HTERT RPE-1 (cell line): ENCODE data around the gene SEC16A.

Experiments
- in situ Hi-C: fragments of 300-500 bp; cut with MboI; formaldehyde crosslinking; loops from 4 replicates; pipeline ENCODE4 v1.14.3; 2020; ENCODE audit warnings: low sequenced_read_pairs

SEC16A gene

DNA sequence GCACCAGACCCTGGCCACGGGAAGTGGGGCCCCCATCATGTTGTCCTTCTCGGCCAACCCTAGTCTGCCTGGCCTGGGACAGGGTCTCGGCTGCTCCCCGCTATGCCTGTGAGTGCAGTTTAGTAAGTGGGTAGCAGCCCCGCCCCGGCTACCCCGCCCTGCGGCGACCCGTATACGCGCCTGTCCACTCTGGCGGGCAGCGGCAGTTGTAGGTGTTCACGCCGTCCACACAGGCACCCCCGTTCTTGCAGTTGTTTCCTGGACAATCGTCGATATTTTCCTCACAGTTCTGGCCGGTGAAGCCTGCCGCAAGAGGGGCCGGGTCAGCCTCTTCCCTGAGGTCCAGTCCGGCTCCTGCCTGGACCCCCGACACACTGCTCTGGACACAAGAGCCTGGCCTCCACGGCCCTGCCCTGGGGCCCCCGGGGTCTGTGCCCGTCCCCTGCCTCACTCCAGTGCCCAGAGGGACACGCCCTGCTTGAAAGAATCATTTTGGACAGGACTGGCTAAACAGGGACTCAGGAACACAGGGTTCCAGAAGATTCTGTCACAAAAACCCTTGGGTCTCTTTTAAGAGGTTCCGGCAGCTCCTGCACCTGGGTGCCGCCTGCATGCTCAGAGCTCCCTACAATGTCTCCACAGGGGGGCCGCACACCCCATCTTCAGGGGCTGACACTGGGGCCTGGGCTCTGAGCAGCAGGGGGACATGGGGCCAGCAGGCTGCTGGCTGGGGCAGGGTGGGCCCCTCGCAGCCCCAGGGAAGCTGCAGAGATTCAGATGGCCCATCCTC lies 36.6 kb upstream of the SEC16A start:
- in situ Hi-C loops: no loop called here

DNA sequence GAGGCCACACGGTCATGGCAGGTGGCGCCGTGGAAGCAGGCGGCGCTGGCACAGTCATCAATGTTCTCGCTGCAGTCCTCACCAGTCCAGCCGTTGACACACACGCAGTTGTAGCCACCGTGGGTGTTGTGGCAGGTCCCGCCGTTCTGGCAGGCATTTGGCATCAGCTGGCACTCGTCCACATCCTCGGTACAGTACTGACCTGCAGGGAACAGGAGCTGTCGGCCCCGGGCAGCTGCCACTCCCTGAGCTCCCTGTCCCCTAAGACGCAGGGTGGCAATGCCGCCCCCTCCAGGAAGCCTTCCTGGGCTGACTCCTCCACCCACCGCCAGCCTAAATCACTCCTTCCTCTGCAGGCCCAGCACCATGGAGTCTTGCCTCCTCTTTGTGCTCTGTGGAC lies 35.8 kb upstream of the SEC16A start:
- in situ Hi-C loops: no loop called here

DNA sequence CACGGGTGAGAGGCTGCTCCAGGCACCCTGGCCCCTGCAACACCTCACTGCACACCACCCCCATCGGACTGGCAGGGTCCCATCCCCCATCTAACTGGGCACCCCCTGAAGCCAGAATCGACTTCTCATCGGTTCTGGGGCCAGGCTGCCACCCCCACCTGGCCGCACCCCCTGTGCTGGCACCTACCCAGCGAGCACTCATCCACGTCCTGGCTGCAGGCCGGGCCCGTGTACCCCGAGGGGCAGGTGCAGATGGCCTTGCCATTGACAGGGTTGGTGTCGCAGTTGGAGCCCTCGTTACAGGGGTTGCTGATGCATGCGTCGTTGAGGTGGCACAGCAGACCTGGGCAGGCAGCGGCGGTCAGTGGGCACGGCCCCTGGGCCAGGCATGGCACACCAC lies 35.1 kb upstream of the SEC16A start:
- in situ Hi-C loops: no loop called here

DNA sequence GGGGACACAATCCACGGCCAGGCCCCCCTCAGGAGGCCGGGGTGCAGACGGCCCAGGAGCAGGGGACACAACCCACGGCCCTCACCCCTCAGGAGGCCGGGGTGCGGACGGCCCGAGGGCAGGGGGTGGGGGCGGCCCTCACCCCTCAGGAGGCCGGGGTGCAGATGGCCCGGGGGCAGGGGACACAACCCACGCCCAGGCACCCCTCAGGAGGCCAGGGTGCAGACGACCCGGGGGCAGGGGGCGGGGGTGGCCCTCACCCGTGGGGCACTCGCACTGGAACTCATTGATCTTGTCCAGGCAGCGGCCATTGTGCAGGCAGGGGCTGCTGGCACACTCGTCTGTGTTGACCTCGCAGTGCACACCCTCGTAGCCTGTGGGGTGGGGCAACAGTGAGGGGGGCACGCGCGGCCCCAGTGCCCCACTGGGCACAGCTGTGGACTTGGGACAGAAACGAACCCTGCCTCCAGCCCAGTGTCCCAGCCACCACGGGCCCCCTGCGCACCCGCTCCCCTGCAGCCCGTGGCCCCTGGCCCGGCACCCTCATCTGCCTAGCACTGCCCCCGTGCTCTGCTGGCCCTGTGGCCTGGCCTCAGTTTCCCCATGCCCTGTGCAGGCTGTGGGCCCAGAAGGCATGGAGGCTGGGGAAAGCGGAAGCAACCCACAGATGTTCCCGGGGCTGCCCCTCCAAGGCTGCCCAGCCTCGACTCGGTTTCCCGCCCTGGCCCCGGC lies 34.3 kb upstream of the SEC16A start:
- in situ Hi-C loops: no loop called here

DNA sequence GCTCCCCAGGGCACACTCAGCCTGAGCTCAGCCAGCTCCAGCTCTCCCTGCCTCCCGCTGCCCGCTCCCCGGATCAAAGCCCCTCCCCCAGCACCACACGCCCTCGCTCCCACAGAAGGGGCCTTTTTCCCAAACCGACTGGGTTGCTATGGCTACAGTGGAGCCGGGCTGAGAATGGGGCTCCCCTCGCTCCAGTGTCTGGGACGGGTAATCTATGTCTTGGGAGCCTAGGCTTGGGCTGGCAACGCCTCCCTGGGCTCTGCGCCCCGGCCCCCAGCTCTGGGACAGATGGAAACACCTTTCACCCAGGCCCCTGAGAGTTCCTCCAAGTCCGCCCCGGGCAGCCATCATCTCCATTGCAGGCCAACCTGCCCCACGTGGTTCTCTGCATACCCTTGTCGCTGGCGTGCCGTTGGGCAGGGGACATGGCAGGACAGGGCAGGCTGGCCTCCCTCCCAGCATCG lies 33.4 kb upstream of the SEC16A start:
- in situ Hi-C loops: no loop called here

DNA sequence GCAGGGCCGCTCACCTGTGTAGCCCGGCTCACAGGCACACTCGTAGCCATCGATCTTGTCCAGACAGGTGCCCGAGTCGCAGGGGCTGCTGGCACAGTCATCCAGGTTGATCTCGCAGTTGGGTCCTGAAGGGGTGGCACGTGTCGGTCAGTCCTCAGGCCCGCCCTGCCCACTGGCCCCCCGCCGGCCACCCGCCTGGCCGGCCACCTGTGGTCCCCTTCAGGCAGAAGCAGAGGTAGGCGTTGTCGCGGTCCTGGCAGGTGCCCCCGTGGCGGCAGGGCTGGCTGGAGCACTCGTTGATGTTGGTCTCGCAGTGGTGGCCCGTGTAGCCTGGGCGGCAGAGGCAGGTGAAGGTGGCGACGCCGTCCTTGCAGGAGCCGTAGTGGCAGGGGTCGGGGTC lies 32.4 kb upstream of the SEC16A start:
- in situ Hi-C loops: no loop called here

DNA sequence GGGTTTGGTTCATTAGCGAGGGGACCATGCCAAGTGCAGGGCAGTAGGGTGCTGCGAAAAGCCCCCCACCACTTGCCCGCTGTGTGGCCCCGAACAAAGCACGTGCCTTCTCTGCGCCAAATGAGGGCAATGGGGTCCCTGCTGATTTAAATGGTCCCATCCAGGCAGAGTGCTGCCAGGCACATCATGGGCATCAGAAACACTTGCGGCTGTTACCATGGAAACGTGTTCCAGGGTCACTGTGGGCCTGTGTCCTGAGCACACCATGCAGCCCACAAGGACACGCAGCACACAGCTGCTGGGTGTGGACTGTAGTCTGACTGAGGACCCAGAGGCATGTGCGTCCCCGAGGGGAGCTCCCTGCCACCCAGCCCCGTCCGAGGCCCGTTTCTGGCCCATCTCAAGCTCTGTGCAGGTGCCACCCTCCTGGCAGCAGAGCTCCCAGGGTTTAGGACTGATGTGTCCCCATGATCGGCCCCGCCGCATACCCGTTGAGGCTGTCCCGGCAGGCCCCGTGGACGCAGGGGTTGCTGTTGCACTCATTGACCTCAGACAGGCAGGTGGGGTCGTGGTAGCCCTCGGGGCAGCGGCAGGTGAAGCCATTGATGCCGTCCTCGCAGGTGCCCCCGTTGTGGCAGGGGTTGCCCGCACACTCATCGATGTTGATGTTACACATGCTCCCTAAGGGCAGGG lies 31.3 kb upstream of the SEC16A start:
- in situ Hi-C loops: no loop called here

DNA sequence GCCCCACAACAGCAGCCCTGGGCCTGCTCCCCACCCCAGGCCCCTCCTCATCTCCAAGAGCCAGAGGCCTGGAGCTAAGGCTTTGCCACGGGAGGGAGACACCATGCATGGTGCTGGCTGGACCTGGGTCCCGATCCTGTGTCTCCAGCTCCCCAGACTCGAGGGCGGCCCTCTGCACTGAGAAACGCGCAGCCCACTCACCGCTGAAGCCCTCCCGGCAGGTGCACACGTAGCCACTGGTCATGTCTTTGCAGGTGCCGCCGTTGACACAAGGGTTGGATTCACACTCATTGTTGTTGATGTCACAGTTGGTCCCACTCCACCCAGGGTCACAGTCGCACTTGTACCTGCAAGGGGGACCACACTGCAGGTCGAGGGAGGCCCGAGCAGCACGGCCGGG lies 30.4 kb upstream of the SEC16A start:
- in situ Hi-C loops: no loop called here

DNA sequence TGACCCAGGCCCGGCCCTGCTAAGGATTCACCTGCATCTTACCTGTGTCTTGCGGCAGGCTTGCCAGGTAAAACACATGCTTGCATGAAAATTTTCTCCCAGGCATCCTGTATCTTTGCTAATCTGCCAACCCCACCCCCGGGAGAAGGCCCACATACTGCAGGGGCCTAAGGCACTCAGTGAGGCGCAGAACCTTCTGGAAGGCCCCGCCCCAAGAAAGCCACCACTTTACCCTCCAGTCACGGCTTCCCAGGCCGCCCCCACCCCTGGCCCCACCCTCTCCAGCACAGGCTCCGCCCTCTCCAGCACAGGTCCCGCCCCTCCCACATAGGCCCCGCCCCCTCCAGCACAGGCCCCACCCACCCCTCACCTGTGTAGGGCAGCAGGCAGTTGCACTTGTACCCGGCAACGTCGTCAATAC lies 29.8 kb upstream of the SEC16A start:
- in situ Hi-C loops: no loop called here

DNA sequence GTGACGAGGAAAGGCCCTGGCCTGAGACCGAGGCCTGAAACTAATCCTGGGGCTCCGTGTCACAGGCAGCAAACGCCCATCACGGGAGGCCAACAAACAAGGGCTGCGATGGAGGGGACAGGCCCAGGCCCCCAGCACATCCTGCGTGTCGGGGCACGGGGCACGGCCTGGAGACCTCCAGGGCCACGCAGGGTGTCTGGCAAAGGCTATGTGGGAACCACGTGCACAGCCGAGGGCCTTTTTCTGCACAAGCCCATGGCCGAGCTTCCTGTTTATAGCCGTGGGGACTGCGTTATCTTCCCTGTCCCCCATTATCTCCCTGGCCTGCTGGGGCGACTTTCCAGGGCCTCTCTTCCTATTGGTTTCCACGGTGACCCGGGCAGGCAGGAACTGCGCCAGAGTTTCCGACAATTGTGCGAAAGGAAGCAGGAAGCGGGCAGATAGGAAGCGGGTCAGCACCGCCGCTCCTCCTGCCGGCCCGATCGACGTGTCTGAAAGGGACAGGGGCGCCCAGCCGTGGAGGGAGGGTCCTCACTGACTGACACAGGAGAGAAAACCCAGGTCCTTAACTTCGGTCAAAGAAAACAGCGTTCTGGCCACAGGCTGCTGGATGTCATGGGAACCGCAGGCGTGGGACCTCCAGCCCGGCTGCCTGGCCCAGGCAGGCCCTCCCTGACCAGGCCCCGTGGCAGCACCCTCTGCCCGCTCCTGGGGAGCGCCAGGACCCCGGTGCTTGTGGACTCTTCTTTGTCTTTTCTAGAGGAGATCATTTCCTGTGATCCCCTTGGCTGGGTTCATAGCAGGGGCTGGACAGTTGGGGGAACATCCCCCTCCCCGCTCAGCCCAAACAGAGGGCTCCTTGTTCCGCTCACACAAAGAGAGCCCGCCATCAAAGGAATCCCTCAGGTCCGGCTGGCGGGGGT lies 29.1 kb upstream of the SEC16A start:
- in situ Hi-C loops: no loop called here

DNA sequence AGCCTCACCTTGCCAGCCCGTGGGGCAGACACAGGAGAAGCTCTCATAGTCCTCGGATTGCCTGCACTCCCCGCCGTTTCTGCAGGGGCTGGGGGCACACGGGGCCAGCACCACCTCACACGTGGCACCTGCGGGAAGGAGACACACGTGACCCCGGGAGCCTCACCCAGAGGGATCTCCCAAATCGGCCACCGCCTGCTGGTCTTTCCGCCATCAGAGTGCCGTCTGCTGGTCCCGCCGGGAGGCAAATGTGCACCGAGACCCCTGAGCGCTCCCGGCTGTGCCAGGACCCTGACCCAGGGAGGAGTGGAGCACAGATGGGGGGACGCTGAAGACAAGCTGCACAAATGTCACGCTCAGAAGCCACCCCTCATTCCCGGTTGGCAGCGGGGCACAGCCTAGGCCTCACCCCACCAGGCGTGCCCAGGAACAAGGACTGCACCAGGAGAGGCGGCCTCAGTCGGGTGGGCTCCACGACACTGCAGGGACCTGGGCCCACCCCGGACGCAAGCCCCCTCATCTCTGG lies 28.4 kb upstream of the SEC16A start:
- in situ Hi-C loops: no loop called here

DNA sequence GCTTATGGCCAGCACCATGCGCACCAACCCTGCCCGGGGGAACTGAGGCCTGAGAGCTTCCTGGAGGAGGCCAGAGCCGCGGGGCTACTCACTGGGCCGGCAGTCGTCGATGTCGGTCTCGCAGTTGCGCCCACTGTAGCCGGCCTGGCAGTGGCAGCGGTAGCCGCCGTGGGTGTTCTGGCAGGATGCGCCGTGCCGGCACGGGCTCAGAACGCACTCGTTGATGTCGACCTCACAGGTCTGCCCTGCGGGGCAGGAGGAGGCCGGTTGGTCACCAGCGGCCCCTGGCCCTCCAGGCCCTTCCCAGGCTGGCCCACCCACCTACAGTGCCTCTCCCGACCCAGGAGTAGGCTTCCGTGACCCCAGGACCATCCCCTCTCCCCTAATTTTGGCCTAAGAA lies 27.7 kb upstream of the SEC16A start:
- in situ Hi-C loops: no loop called here

DNA sequence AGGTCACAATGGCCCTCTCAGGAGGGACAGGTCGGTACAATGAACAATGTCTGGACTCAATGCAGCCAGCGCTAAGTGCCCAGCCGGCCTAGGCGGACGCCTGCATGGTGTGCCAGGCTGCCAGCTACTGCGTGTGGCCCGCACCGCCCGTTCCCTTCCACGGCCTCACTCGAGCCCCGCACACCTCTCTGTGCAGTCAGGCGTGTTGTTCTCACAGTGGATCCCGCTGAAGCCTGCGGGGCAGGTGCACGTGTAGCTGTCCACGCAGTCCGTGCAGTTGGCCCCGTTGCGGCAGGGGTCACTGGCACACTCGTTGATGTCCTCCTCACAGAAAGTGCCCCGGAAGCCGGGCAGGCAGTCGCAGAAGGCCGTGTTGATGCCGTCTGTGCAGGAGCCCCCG lies 26.7 kb upstream of the SEC16A start:
- in situ Hi-C loops: no loop called here

DNA sequence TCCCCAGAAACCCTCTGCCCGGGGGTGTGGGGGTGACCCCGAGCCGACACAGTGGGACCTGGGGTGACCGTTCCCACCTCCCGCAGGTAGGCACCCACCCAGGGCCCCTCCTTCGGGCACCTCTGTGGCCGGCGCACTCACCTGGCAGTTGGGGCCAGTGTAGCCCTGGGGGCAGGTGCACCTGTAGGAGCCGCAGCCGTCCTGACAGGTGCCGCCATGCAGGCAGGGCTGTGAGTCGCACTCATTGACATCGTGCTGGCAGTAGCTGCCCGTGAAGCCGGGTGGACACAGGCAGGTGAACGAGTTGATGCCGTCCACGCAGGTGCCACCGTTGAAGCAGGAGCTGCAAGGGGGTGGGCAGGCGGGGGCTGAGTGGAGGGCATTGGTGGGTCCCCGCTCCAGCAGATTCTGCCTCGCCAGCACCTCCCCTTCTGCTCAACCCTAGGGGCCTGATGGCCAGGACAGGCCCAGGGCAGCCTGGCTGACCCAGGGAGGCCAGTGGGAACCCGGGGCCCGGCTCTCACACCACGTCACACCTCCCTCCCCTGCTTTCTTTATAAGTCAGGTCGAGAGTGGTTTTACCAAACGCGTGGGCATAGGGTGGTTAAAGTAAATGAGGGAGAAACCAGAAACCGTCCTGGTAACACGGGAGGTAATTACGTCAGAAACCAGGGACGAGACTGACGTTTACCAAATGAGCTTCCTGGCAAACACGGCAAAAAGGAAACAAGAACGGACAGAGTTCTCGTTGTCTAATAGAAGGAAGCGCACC lies 26.1 kb upstream of the SEC16A start:
- in situ Hi-C loops: no loop called here

DNA sequence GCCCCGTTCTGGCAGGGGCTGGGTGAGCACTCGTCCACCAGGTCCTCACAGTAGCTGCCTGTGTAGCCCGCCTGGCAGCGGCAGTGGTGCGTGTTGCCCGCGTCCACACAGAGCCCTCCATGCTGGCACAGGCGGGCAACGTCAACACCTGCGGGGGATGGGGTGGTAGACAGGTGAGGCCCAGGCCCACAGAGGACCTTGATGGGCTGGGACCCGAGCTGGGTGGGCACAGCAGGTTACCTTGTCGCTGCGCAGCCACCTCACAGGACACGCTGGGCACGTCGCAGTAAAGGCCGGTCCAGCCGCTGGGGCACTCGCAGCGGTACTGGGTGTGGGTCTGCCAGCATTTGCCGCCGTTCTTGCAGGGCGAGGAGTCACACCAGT lies 25.1 kb upstream of the SEC16A start:
- in situ Hi-C loops: no loop called here

DNA sequence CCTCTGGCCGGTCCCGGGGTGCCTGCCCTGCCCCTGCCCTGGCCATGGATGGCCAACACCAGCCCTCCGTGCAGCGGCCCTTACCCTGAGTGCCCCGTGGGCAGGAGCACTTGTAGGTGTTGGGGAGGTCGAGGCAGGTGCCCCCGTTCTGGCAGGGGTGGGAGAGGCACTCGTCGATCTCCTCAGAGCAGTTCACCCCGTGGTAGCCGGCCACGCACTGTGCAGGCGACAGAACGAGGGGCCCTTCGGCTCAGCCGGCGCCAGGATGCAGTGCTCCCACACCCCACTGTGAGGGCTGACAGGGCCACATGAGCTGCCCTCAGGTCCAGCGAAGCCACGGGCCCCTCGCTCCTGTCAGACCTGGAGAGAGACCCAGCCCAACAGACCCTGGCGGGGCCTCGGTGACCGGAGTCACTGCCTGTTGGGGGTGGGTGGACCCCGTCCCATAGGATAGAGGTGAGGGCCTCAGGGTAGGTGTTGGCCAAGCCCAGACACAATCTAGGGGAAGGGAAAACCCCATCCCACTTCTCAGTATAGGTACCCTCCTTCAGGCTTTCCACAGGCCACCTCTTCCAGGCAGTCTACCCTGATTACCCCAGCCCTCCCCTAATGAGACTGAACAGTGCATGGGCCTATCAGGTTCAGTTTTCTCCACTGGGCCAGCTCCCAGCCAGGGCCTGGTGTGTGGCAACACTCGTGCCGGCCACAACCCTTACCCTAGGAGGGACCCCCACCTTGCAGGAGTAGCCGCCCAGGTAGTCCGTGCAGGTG lies 24.6 kb upstream of the SEC16A start:
- in situ Hi-C loops: no loop called here

DNA sequence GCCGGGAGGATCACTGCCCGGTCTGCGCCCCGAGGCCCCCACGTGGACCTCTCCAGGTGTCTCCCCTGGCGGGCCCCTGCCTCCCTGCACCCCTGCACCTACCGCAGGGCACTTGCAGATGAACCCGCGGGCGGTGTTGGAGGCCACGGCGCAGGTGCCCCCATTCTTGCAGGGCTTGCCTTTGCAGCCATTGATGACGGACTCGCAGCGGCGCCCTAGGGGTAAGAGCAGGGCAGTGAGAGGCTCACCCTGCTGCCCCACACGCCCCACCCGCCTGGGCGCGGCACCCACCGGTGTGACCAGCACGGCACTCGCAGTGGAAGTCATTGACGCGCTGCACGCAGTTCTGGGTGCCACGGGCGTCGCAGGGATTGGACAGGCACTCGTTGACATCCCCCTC lies 23.6 kb upstream of the SEC16A start:
- in situ Hi-C loops: no loop called here

DNA sequence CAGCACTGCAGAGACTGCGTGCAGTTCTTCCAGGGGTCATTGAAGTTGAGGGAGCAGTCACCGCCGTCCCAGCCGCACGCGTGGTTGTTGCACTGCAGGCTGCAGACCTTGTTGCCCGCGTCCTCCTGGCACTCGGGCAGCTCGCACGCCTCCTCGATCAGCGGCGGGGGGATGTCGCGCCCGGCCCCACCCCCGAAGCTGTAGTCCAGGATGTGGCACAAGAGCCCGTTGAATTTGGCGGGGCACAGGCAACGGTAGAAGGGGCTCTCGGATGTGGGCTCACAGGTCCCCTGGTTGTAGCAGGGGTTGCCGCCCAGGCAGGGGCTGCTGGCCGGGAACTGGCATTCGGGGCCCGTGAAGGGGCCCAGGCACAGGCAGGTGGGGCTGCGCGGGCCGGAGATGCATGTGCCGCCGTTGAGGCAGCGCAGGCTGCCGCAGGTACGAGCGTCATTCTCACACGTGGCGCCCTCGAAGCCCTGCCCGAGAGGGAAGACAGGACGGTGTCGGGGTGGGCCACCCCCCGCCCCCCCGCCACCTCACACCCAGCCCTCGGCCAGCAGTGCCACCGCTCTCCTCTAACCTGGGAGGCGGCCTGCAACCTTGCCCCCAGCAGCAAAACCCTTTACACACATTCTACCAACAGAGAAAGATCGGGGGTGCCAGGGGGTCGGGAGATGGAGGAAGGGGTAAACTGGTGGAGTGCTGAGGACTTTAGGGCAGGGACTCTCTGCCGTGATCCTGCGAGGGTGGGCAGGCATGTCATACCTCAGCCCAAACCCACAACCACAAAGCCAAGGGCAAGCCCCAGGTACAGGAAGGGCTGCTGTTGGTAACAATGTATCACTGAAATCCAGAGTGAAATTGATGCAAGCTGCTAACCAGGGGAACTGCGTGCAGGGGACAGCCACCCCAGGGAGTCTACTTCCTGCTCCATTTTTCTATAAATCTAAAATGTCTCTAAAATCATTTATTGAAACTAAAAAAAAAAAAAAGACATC lies 22.9 kb upstream of the SEC16A start:
- in situ Hi-C loops: no loop called here
